ENCODE results near the gene NKX6-1.
A peak's percentile ranks its signal among the peaks of the same experiment; 100 is the strongest.

NKX6-1 gene

DNA sequence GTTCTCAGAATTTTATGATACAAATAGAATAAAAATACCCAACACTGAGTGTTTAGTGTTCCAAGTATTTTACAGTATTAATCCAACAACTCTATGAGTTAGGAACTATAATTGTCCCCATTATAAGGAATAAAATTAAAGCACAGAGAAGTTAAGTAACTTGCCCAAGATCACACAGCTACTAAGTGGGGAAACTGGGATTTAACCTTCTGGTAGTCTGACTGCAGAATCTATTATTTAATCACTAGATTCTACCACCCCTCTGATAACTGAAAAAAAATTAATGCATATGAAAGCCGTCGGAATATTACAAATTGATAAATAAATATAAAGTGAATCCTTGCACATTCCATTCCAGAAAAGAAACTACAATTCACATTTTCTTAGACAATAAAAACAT lies 5.7 kb upstream of the NKX6-1 start:
- peaks cover 81% of the 10 kb centered on the region for H3K27me3 Mint-ChIP-seq

DNA sequence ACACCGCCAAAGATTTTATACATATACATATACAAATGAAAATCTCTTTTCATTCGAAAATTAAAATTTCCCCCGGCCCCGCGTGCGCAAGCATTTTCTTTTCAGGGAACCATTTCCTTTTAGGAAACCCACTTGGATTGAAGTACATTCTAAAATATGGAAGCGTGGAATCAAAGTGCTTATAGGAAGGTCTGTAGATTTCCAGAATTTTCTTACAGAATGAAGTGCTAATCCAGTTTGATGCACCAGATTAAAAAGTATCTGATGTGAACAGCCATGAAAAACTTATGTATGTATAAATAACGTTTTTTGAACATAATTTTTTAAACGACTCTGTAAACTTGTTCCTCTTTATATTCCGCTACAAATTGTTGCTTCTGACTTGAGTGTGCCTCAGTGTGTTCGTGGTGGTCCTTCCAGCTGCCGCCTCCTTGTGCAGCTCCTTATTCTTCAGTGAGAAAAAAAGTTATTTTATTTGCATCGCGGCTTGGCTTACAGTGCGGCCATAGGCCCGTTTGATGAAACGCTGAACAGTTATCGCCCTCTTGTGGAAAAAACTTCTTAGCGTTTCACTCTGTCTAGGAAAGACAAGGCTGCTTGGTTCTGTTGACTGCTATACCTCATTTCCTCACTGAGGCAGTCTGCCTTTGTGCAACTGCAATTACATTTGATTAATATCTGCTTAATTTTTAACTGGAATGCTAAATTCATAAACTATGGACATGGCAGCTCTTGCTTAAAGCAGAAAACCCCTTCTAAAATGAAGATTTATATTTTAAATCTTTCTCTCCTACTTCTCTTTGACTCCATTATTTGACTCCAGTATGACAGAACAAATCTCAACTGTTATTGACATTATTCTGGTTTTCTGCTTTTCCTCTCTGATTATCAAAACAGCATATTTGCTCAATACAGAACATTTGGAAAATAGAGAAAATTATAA lies 4.7 kb upstream of the NKX6-1 start:
- Mint-ChIP-seq H3K27me3 (peaks cover 86% of the 10 kb centered on the region), H3K4me1 (peaks cover 8% of the 10 kb centered on the region), H3K4me3 (no peak overlapping the region), H3K27ac (ENCODE audit: low read depth) (no peak overlapping the region), H3K9me3 (no peaks in the 10 kb centered on the region), H3K36me3 (ENCODE audit: insufficient read depth) (peaks cover 2% of the 10 kb centered on the region)
- DNase-seq (ENCODE audit: low spot score in 2 of 2), result no peak
- peak; percentile 36 for ATAC-seq (replicated peaks; ENCODE audit: extremely low read depth, poor library complexity, severe bottlenecking)

More for the DNA sequence above, 5.7 kb upstream of the NKX6-1 start:
- no peaks in the 10 kb centered on the region for H3K9me3 Mint-ChIP-seq
- no peak for DNase-seq (ENCODE audit: low spot score in 2 of 2)
- no peak overlapping the region for H3K27ac Mint-ChIP-seq (ENCODE audit: low read depth)
- peaks cover 4% of the 10 kb centered on the region for H3K4me1 Mint-ChIP-seq
- no peak for ATAC-seq (replicated peaks; ENCODE audit: extremely low read depth, poor library complexity, severe bottlenecking)
- H3K4me3 Mint-ChIP-seq, result no peak overlapping the region
- H3K36me3 Mint-ChIP-seq (ENCODE audit: insufficient read depth), result no peaks in the 10 kb centered on the region

DNA sequence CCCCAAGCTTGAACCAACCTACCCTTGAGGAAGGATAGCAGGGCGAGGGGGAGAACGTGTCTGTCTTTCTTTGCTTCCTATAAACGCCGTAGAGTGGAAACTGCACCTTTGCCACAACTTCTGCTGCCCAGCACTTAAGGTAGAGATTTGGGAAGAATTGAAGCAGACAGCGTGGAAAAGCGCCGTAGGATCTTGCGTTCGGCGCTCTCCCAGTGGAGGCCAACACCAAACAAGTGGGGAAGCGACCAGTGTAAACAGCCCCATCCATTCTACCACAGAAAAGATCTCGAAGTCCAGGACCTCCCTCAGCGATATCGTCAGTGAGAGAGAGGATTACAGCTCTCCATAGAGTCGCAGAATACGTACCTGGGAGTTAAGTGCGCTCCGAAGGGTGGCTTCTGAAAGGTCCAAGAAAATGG lies 3.9 kb upstream of the NKX6-1 start:
- Mint-ChIP-seq H3K27me3 (peaks cover 85% of the 10 kb centered on the region), H3K27ac (ENCODE audit: low read depth) (no peak overlapping the region), H3K36me3 (ENCODE audit: insufficient read depth) (peaks cover 2% of the 10 kb centered on the region), H3K4me3 (no peak overlapping the region), H3K4me1 (peaks cover 13% of the 10 kb centered on the region), H3K9me3 (no peaks in the 10 kb centered on the region)
- ATAC-seq (replicated peaks; ENCODE audit: extremely low read depth, poor library complexity, severe bottlenecking), result no peak
- DNase-seq (ENCODE audit: low spot score in 2 of 2), result no peak

DNA sequence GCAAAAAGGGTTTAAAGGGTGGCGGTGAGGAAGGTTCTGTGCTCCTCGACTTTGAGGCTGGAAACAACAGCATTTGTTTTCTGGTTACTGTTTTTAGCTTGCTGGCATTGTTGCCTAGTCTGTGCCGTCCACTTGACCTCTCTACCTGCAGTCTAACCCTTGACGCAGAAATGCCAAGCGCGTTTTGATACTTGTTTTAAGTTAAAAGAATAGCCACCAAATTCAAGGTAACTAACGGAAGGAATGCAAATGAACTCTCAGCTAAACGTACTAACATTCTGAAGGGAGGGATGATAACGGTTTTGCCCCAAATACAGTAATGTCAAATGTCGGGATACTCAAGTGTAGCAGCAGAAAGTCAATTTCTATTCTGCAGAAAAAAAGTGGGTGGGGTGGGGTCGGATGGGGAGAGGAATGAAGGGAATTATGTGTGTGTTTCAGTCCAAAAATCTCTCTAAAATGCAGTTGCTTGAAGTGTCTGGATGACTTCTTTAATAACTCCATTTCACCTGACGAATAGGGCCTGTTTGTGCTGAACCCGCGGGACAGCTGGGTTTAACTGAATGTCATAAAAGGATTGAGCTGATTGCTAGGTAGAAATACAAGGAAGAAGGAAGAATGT lies 3.4 kb upstream of the NKX6-1 start:
- H3K4me1 Mint-ChIP-seq, result peaks cover 13% of the 10 kb centered on the region
- ATAC-seq (replicated peaks; ENCODE audit: extremely low read depth, poor library complexity, severe bottlenecking) (no peak), DNase-seq (ENCODE audit: low spot score in 2 of 2) (no peak)
- H3K27ac Mint-ChIP-seq (ENCODE audit: low read depth), result no peak overlapping the region
- peaks cover 2% of the 10 kb centered on the region for H3K36me3 Mint-ChIP-seq (ENCODE audit: insufficient read depth)
- no peak overlapping the region for H3K4me3 Mint-ChIP-seq
- H3K9me3 Mint-ChIP-seq, result no peaks in the 10 kb centered on the region
- H3K27me3 Mint-ChIP-seq, result peaks cover 80% of the 10 kb centered on the region

DNA sequence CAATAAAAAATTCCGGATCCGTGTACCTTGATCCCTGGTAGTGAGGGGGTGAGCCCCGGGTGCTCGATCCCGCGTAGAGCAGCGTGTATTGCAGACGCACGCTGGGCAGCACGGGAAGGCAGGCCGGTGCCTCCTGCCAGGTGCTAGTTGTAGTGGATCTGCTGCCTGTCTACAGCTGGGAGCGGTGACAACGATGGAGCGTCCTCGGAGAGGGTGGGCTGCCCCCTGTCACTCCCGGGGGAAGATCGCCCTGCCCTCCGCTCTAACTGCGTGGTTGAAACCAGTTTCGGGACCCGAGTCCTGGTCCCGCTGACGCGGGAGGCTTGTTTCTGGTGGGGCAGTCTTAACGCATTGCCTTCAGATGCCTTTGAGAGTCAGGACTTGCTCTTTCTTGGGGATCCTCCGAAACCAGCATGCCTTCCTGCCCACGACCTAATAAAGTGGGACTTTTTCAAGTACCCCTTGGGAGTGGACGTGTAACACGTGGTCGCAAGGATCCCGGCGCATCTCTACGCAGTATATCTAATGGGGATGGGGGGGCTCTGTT lies 2.7 kb upstream of the NKX6-1 start:
- no peaks in the 10 kb centered on the region for H3K9me3 Mint-ChIP-seq
- no peak overlapping the region for H3K27ac Mint-ChIP-seq (ENCODE audit: low read depth)
- ATAC-seq (replicated peaks; ENCODE audit: extremely low read depth, poor library complexity, severe bottlenecking) (no peak), DNase-seq (ENCODE audit: low spot score in 2 of 2) (no peak)
- peaks cover 13% of the 10 kb centered on the region for H3K4me1 Mint-ChIP-seq
- H3K27me3 Mint-ChIP-seq, result peaks cover 83% of the 10 kb centered on the region
- H3K36me3 Mint-ChIP-seq (ENCODE audit: insufficient read depth), result peaks cover 2% of the 10 kb centered on the region
- H3K4me3 Mint-ChIP-seq, result no peak overlapping the region

DNA sequence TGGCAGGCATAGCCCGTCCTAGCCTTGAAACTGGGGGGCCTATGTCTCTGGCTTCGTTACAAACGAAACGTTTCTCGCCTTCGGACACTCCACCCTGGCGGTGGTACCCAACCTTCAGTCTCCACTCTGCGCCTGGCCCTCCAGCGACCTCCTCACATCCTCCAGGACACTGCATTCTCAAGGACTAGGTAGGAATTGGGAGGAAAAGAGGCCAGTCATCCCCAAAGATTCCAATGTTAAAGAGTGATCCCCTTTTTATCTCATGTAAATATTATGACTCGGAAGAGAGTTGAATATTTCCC lies 2.1 kb upstream of the NKX6-1 start:
- ATAC-seq (replicated peaks; ENCODE audit: extremely low read depth, poor library complexity, severe bottlenecking) (no peak), DNase-seq (ENCODE audit: low spot score in 2 of 2) (no peak)
- H3K9me3 Mint-ChIP-seq, result no peaks in the 10 kb centered on the region
- H3K4me3 Mint-ChIP-seq, result no peak overlapping the region
- H3K36me3 Mint-ChIP-seq (ENCODE audit: insufficient read depth), result peaks cover 3% of the 10 kb centered on the region
- peaks cover 13% of the 10 kb centered on the region for H3K4me1 Mint-ChIP-seq
- H3K27me3 Mint-ChIP-seq, result peaks cover 87% of the 10 kb centered on the region
- H3K27ac Mint-ChIP-seq (ENCODE audit: low read depth), result no peak overlapping the region

DNA sequence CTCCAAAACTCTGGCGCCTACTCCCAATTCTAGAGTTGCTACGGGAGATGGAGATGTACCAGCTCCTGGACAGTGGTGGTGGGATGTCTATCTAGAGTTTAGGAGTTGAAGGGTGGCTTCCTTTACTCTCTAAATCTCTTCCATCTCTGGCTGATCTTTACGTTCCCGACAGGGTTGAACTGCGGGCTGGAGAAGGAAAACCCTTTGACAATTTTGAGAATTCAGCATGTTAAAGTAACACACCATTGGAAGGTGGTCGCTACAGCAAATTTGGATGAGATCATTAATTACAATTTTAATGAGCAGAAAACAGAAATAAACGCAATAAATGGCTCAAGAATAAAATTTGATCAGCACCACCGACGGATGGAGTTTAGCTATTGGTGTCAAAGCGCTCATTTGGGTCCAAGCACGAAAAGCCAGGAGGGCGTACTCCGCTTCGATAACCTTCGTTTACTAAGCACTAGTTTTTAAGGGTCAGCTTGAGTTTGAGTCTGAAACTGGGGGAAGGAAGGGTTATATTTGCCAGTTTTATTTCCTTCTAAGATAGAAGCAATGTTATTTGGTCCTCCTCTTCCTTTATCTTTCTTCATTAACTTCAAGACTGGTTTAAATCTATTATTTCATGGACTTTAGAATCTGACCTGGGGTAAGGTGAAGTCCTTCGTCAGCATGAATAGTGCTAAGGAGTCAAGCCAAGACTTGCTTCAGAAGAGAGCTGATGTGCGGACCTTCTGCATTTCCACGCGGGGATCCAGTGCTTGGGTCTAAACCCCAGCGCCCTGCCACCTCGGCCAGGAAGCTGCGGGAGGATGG lies 1.5 kb upstream of the NKX6-1 start:
- peaks cover 87% of the 10 kb centered on the region for H3K27me3 Mint-ChIP-seq

DNA sequence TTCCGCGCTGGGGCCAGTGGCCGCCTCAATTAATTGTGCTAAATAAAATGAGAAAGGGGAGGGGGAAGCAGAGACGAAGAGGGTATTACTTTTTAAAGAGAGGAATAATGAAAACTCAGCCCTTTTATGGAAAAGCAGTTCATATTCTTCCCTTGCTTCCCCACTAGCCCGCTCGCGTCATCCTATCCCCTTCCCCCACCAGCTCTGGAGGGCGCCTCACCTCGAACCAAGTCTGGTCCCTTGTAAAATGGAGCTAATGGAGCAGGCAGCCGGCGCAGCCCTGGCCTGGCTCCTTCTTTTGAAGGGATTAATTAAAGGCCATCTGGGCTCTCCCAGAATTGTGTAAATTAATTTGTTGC lies 511 bp upstream of the NKX6-1 start:
- ATAC-seq (replicated peaks; ENCODE audit: extremely low read depth, poor library complexity, severe bottlenecking), result no peak
- Mint-ChIP-seq H3K9me3 (no peaks in the 10 kb centered on the region), H3K4me1 (peaks cover 13% of the 10 kb centered on the region), H3K36me3 (ENCODE audit: insufficient read depth) (peaks cover 3% of the 10 kb centered on the region), H3K4me3 (peak overlapping the region; percentile 70), H3K27me3 (peaks cover 92% of the 10 kb centered on the region), H3K27ac (ENCODE audit: low read depth) (no peak overlapping the region)
- DNase-seq (ENCODE audit: low spot score in 2 of 2), result no peak

More for the DNA sequence above, 1.5 kb upstream of the NKX6-1 start:
- Mint-ChIP-seq H3K4me1 (peaks cover 13% of the 10 kb centered on the region), H3K36me3 (ENCODE audit: insufficient read depth) (peaks cover 3% of the 10 kb centered on the region), H3K27ac (ENCODE audit: low read depth) (no peak overlapping the region), H3K4me3 (no peak overlapping the region), H3K9me3 (no peaks in the 10 kb centered on the region)
- DNase-seq (ENCODE audit: low spot score in 2 of 2) (no peak), ATAC-seq (replicated peaks; ENCODE audit: extremely low read depth, poor library complexity, severe bottlenecking) (no peak)

DNA sequence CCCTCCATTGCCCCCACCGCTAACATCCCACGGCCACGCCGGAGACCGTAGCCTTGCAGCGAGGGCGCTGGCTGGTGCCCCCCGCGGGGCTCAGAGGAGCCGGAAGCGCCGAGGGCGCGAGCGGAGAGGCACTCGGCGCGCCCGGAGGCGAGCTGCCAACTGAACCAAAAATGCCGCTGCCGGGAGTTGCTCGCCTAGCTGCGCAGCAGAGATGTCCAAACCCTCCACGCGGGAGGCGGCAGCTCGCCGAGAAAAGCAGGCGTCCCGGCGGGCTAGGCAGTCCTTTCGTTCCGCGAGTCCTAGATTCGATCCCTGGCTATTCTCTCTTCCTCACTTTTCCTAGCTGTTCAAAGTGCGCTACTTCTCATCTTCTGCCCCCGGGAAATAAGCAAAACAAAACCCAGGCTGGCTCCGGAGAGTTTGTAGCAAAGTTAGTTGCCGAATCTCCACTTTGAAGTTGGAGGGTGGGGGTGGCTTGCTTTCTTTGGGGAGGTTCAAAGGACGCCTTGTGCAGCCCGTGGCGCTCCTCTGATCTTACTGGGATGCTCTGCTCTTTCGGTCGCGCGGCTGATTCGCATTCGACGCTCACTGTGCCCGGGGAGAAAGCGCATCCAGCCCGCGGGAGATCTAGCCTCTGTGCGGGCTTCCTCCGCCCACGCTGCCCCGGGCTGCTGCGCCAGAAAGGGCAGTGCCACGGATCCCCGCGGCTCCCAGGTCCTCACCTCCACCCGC lies 723 bp downstream of the NKX6-1 start:
- H3K27ac Mint-ChIP-seq (ENCODE audit: low read depth), result no peak overlapping the region
- H3K4me1 Mint-ChIP-seq, result peaks cover 13% of the 10 kb centered on the region

DNA sequence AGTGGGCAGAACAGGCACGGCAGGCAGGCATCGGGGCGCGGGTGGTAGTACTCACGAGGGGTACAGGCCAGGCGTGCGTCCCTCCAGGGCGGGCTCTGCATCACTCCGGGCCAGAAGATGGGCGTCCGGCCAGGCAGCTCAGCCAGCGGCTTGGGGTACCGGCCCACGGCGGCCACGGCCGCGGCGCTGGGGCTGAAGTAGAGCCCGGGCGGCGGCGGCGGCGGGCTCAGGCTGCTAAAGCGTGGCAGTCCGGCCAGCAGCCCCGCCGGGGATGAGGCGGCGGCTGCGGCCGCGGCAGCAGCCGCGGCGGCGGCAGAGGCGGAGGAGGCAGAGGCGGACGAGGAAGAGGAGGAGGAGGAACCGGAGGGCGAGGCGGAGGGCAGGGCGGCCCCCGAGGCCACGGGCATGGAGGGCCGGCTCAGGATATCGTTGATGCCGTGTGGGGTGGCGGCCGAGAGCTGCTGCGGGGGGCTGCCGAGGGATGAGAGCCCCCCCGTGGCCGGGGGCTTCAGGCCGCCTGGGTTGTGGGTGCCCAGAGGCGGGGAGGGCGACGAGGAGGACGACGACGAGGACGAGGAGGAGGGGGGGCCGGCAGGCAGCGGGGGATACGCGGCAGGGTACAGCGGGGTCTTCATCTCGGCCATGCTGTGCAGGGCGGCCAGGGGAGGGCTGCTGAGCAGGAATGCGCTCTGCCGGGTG lies 1.4 kb downstream of the NKX6-1 start:
- Mint-ChIP-seq H3K4me1 (peaks cover 13% of the 10 kb centered on the region), H3K9me3 (no peaks in the 10 kb centered on the region), H3K36me3 (ENCODE audit: insufficient read depth) (peaks cover 3% of the 10 kb centered on the region), H3K4me3 (peak overlapping the region; percentile 70), H3K27ac (ENCODE audit: low read depth) (no peak overlapping the region), H3K27me3 (peaks cover 92% of the 10 kb centered on the region)
- no peak for DNase-seq (ENCODE audit: low spot score in 2 of 2)
- ATAC-seq (replicated peaks; ENCODE audit: extremely low read depth, poor library complexity, severe bottlenecking), result no peak

More for the DNA sequence above, 723 bp downstream of the NKX6-1 start:
- ATAC-seq (replicated peaks; ENCODE audit: extremely low read depth, poor library complexity, severe bottlenecking), result no peak
- peaks cover 92% of the 10 kb centered on the region for H3K27me3 Mint-ChIP-seq
- no peaks in the 10 kb centered on the region for H3K9me3 Mint-ChIP-seq
- H3K4me3 Mint-ChIP-seq, result peak overlapping the region; percentile 70
- no peak for DNase-seq (ENCODE audit: low spot score in 2 of 2)
- H3K36me3 Mint-ChIP-seq (ENCODE audit: insufficient read depth), result peaks cover 3% of the 10 kb centered on the region

DNA sequence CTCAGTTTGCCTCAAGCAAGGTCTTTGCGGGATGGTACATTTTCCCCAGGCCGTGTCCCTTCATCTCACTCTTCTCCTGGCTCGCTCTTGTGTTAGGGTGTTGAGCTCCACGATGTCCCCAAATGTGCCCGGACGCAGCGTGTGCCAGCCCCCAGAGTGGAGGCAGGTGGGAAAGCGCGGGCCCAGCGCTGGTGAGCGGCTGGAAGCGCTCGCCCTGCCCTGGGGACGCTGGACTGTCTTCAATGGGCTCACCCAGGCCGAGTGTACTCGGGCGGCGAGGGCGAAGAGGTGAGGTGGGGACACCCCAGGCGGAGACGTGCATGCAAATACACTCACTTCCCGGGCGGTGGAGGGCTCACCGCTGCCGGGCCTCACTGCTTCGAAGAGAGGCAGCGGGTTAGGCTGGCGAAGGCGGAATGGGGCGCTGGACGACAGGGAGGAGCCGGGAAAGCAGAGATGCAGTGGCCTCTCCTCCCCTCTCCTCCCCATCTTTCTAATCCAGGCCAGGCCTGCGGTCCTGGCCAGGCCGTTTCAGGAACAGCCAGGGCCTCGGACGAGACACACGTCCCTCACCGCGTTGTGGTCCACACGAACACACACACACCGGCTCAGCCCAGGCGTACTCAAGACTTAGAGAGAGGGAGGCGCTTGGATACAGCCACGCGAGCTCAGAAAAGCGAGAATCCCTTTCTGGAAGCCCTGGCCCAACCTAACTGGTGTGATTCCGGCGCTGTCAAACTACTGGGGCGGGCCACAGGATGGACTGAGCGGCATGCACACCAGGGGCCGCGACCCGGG lies 2.2 kb downstream of the NKX6-1 start:
- H3K36me3 Mint-ChIP-seq (ENCODE audit: insufficient read depth), result peaks cover 3% of the 10 kb centered on the region
- peaks cover 92% of the 10 kb centered on the region for H3K27me3 Mint-ChIP-seq
- H3K4me1 Mint-ChIP-seq, result peaks cover 13% of the 10 kb centered on the region
- peak overlapping the region; percentile 42 for H3K4me3 Mint-ChIP-seq
- ATAC-seq (replicated peaks; ENCODE audit: extremely low read depth, poor library complexity, severe bottlenecking), result no peak
- peak overlapping the region; percentile 75 for H3K27ac Mint-ChIP-seq (ENCODE audit: low read depth)
- no peak for DNase-seq (ENCODE audit: low spot score in 2 of 2)
- no peaks in the 10 kb centered on the region for H3K9me3 Mint-ChIP-seq

Data from central memory CD8-positive, alpha-beta T cell (primary cell).